CD4-positive, alpha-beta memory T cell (primary cell): ENCODE measurements around the gene FNBP1. TPM values are rescaled to one million over a fixed set of nuclear protein-coding genes. Genes with fewer than 3 reads are reported as not detected.

Experiments used
- CTCF ChIA-PET: fragments of 350-600 bp; sonication (Branson Sonifier 250); formaldehyde crosslinking; loops from one replicate; lab custom pipeline; 2021; ENCODE audit warnings: inconsistent platforms; ENCODE audit not compliant: partially characterized antibody; lab: Charles Lee
- POLR2A ChIA-PET: fragments of 350-600 bp; sonication (Branson Sonifier 250); formaldehyde crosslinking; loops from one replicate; lab custom pipeline; 2021; ENCODE audit not compliant: partially characterized antibody; lab: Charles Lee
- DNase-seq, 5 donors: peaks; one replicate each; pipeline versions ENCODE4 v3.0.0 to v3.0.0-alpha.2; 2020 to 2022; ENCODE audit warnings: mixed read lengths in 1 of 5
- H3K27ac ChIP-seq: one replicate; pipeline ENCODE4 v1.7.0; 2013; ENCODE audit warnings: low read depth, low read length
- H3K27me3 ChIP-seq: 2 replicates; pipeline ENCODE4 v1.7.0; 2013; ENCODE audit warnings: mild to moderate bottlenecking, low read length, moderate library complexity; ENCODE audit not compliant: insufficient read depth
- H3K36me3 ChIP-seq: 2 replicates; pipeline ENCODE4 v1.7.0; 2013; ENCODE audit warnings: mild to moderate bottlenecking, low read length, moderate library complexity; ENCODE audit not compliant: insufficient read depth
- H3K4me1 ChIP-seq: 2 replicates; pipeline ENCODE4 v1.7.0; 2013; ENCODE audit warnings: mild to moderate bottlenecking, low read length, moderate library complexity; ENCODE audit not compliant: insufficient read depth
- H3K4me3 ChIP-seq, 2 donors: one replicate each; pipeline ENCODE4 v1.7.0; 2013; ENCODE audit warnings: low read length in 2 of 2, mild to moderate bottlenecking in 1 of 2
- H3K9me3 ChIP-seq, 2 donors: one replicate each; pipeline ENCODE4 v1.7.0; 2013; ENCODE audit warnings: low read length in 2 of 2, control low read depth in 1 of 2; ENCODE audit not compliant: control insufficient read depth in 1 of 2
- H3K27ac Mint-ChIP-seq, 7 donors: one replicate each; pipeline ENCODE4 v1.8.0; 2020 to 2021; ENCODE audit warnings: mixed read lengths in 7 of 7, mild to moderate bottlenecking in 6 of 7, inconsistent platforms in 3 of 7, moderate library complexity in 3 of 7
- H3K27me3 Mint-ChIP-seq, 2 donors: one replicate each; pipeline ENCODE4 v1.8.0; 2020 to 2021; ENCODE audit warnings: mixed read lengths in 2 of 2
- H3K36me3 Mint-ChIP-seq, 2 donors: one replicate each; pipeline ENCODE4 v1.8.0; 2020 to 2021; ENCODE audit warnings: mixed read lengths in 2 of 2, inconsistent platforms in 1 of 2, mild to moderate bottlenecking in 1 of 2
- H3K4me1 Mint-ChIP-seq, 4 donors: one replicate each; pipeline ENCODE4 v1.8.0; 2020 to 2021; ENCODE audit warnings: mixed read lengths in 4 of 4, mild to moderate bottlenecking in 1 of 4
- H3K4me3 Mint-ChIP-seq, 8 donors: one replicate each; pipeline ENCODE4 v1.8.0; 2020 to 2021; ENCODE audit warnings: mixed read lengths in 8 of 8, mild to moderate bottlenecking in 7 of 8, moderate library complexity in 6 of 8, inconsistent platforms in 3 of 8
- H3K9me3 Mint-ChIP-seq, 8 donors: one replicate each; pipeline ENCODE4 v1.8.0; 2020 to 2021; ENCODE audit warnings: mixed read lengths in 8 of 8, mild to moderate bottlenecking in 5 of 8, inconsistent platforms in 3 of 8, moderate library complexity in 1 of 8
- intact Hi-C: fragments of 100-400 bp; cut with micrococcal nuclease; formaldehyde crosslinking; loops from one replicate; pipeline ENCODE4 v1.15.1; 2023
- polyA plus RNA-seq, 2 donors: library from polyadenylated mRNA; unstranded; fragments of 300-500 nt; fragmentation: Illumina TruSeq; gene quantifications; one replicate each; pipeline ENCODE4 v1.2.3, GENCODE V29; 2021
- total RNA-seq, 2 experiments: library from RNA; stranded (reverse); gene quantifications; one replicate each; pipeline ENCODE4 v1.2.3, GENCODE V29; 2021

FNBP1 gene
- total and polyA plus RNA-seq, 4 experiments from 2014 or later: 143 to 202 (median 181) TPM

DNA sequence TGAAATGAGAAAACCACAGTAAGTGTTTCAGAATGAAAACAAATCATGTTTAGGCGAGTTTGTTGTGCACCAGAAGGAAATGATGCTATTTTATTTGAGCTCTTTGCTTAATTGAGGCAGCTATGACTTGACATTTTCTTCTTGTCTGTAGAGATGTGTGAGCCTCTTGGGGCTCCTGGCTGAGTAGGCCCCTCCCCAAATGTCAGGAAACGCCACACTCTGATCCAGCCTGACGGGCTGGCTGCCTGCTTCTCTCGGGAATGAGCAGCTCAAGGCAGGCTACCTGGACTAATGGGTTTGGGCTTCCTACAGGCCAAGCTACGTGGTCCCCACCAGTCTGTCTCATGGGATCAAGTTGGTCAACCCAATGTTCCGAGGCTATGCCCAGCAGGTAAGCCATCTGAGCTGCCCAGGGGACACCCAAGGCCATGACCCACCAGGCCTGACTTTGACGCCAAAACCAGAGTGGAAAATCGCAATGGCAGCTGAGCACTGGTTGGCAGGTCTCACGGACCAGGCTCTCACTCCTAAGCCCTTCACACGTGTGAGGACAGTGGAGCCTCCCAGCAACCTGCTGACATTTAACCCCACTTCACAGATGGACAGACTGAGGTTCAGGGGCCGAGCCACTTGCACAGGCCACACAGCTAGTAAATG lies 177.9 kb downstream of the FNBP1 start:
- Histone ChIP-seq H3K27ac (peak overlapping the region; percentile 42), H3K4me3 (peak overlapping the region in 1 of 2 donors; percentile 18), H3K27me3 (no peaks in the 10 kb centered on the region), H3K9me3 (no peaks in the 10 kb centered on the region), H3K36me3 (peaks cover 16% of the 10 kb centered on the region), H3K4me1 (peaks cover 97% of the 10 kb centered on the region)
- intact Hi-C loops: no loop called here
- Mint-ChIP-seq H3K36me3 (peaks cover 29 to 49% of the 10 kb centered on the region in 2 donors), H3K4me1 (peaks cover 46 to 96% (median 76%) of the 10 kb centered on the region in 4 donors), H3K27ac (peak overlapping the region; percentile 43 to 98 (median 85)), H3K4me3 (peak overlapping the region in 6 of 8 donors; percentile 17 to 76 (median 38)), H3K9me3 (no peaks in the 10 kb centered on the region), H3K27me3 (no peaks in the 10 kb centered on the region)
- CTCF ChIA-PET: interaction anchor here (1.0 to 2.4 kb wide), 3 partner anchors 20 to 217 kb away, joined by 3 to 8 read pairs (median 3); no protein-coding TSS in a partner anchor
- POLR2A ChIA-PET: interaction anchor here (1.3 to 16.5 kb wide), 5 partner anchors 14 to 41 kb away, joined by 4 to 423 read pairs (median 4); partner anchors contain the start of genes C9orf78, TOR1A and USP20
- DNase-seq: no peak

DNA sequence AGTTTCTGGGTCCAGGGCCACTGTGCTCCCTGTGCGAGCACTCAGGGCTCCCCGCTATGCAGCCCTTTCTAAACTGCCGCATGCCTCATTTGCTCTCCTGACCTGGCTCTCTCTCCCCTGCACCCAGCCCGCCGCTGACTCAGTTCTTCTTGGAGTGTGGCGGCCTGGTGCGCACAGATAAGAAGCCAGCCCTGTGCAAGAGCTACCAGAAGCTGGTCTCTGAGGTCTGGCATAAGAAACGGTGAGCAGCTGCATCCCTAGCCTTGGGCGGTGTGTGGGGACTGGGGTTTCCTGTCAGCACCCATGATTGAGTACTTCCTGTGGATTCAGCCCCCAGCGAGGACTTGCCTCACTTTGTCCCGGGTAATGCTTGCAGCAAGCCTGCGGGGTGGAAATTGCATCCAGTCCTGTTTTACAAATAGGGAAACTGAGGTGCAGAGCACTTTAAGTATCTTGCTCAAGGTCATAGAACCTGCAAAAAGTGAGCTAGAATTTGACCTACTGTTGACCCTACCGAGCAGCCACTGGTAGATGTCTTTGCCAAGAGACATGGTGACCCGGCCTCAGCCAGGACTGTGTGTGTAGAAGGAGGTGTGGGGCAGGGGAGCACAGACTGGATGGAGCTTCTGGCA lies 179.8 kb downstream of the FNBP1 start:
- peaks cover 34 to 48% of the 10 kb centered on the region in 2 donors for H3K36me3 Mint-ChIP-seq
- intact Hi-C loops: no loop called here
- peak; percentile 57 to 87 (median 73) for DNase-seq
- Histone ChIP-seq H3K27ac (peak overlapping the region; percentile 43), H3K9me3 (no peaks in the 10 kb centered on the region), H3K4me1 (peaks cover 83% of the 10 kb centered on the region), H3K36me3 (peaks cover 24% of the 10 kb centered on the region), H3K27me3 (no peaks in the 10 kb centered on the region), H3K4me3 (peak overlapping the region in 1 of 2 donors; percentile 29)
- peaks cover 42 to 79% (median 64%) of the 10 kb centered on the region in 4 donors for H3K4me1 Mint-ChIP-seq
- H3K4me3 Mint-ChIP-seq: peak overlapping the region; percentile 34 to 88 (median 77)
- no peaks in the 10 kb centered on the region for H3K9me3 Mint-ChIP-seq
- ChIA-PET POLR2A (interaction anchor here (0.8 to 16.5 kb wide), 13 partner anchors 9 to 182 kb away, joined by 3 to 423 read pairs (median 3); partner anchors contain the start of genes C9orf78 and USP20), CTCF (interaction anchor here (2.4 kb wide), 1 partner anchor 22 kb away, joined by 8 read pairs; no protein-coding TSS in a partner anchor)
- no peaks in the 10 kb centered on the region for H3K27me3 Mint-ChIP-seq
- H3K27ac Mint-ChIP-seq: peak overlapping the region; percentile 85 to 98 (median 93)

DNA sequence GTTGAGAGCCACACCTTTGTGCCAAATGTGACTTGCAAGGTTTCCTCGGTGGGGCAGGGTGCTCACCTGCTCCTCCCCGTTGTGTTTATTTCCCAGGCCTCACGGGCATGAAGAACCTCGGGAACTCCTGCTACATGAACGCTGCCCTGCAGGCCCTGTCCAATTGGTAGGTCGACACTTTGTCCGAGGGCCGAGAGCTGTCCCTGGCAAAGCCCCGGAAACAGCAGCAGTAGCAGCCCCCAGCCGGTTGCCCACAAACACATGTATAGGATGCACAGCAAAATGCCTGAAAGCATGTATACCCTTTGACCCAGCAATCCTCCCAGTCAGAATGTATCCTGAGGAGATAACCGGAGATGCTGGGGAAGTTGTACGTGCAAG lies 181.6 kb downstream of the FNBP1 start:
- Mint-ChIP-seq H3K27me3 (no peaks in the 10 kb centered on the region), H3K27ac (peak overlapping the region; percentile 72 to 98 (median 87)), H3K4me1 (peaks cover 33 to 69% (median 50%) of the 10 kb centered on the region in 4 donors), H3K9me3 (no peaks in the 10 kb centered on the region), H3K36me3 (peaks cover 37 to 56% of the 10 kb centered on the region in 2 donors), H3K4me3 (peak overlapping the region in 5 of 8 donors; percentile 28 to 71 (median 59))
- intact Hi-C loops: no loop called here
- ChIA-PET CTCF (interaction anchor here (1.8 kb wide), 1 partner anchor 24 kb away, joined by 3 read pairs; no protein-coding TSS in a partner anchor), POLR2A (interaction anchor here (0.6 to 16.5 kb wide), 3 partner anchors 25 to 238 kb away, joined by 3 to 423 read pairs (median 181); partner anchors contain the start of genes C9orf78 and USP20)
- Histone ChIP-seq H3K27ac (peak overlapping the region; percentile 32), H3K4me1 (peaks cover 65% of the 10 kb centered on the region), H3K36me3 (peaks cover 40% of the 10 kb centered on the region), H3K27me3 (no peaks in the 10 kb centered on the region), H3K4me3 (no peak overlapping the region), H3K9me3 (no peaks in the 10 kb centered on the region)
- DNase-seq: no peak

GRCh38 chr9:129860653-129861446 lies 182.1 kb downstream of the FNBP1 start:
- H3K36me3 ChIP-seq: peaks cover 46% of the 10 kb centered on the region
- POLR2A ChIA-PET: interaction anchor here (0.6 to 16.5 kb wide), 4 partner anchors 25 to 145 kb away, joined by 3 to 423 read pairs (median 92); partner anchors contain the start of genes C9orf78 and USP20
- H3K4me1 ChIP-seq: peaks cover 60% of the 10 kb centered on the region
- H3K9me3 Mint-ChIP-seq: no peaks in the 10 kb centered on the region
- H3K27ac ChIP-seq: peak overlapping the region; percentile 32
- H3K4me3 ChIP-seq: no peak overlapping the region
- DNase-seq: no peak
- peaks cover 28 to 63% (median 44%) of the 10 kb centered on the region in 4 donors for H3K4me1 Mint-ChIP-seq
- H3K4me3 Mint-ChIP-seq: peak overlapping the region in 1 of 8 donors; percentile 60
- H3K27me3 Mint-ChIP-seq: no peaks in the 10 kb centered on the region
- intact Hi-C loops: no loop called here
- no peaks in the 10 kb centered on the region for H3K9me3 ChIP-seq
- peak overlapping the region in 6 of 7 donors; percentile 30 to 87 (median 79) for H3K27ac Mint-ChIP-seq
- CTCF ChIA-PET: interaction anchor here (1.8 kb wide), 1 partner anchor 24 kb away, joined by 3 read pairs; no protein-coding TSS in a partner anchor
- no peaks in the 10 kb centered on the region for H3K27me3 ChIP-seq
- H3K36me3 Mint-ChIP-seq: peaks cover 38 to 57% of the 10 kb centered on the region in 2 donors

- POLR2A ChIA-PET: interaction anchor here (0.6 to 16.5 kb wide), 3 partner anchors 12 to 28 kb away, joined by 4 to 423 read pairs (median 4); no protein-coding TSS in a partner anchor
- no peak overlapping the region for H3K27ac ChIP-seq
- no peak overlapping the region for H3K4me3 Mint-ChIP-seq
These were observed 184.6 kb downstream of the FNBP1 start for GRCh38 chr9:129858167-129858962.

DNA sequence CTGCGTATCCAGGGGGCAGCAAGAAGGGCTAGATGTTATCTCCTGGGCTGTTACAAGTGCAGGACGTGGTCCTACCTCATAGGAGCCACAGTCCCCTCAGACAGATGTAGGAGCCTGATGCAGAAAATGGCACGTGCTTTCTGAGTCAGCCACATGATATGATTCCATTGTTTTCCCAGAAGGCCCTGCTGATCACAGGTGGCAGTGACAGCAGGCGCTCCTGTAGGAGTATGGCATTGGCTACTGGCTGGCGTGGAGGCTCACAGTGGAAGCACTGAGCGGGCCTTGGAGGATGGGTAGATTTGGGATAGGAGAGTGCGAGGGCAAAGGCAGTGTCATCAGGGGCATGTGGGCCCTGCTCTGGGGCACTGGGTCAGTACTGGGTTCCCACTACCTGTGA lies 185.8 kb downstream of the FNBP1 start:
- Histone ChIP-seq H3K27ac (no peak overlapping the region), H3K27me3 (no peaks in the 10 kb centered on the region), H3K4me3 (no peak overlapping the region), H3K4me1 (peaks cover 38% of the 10 kb centered on the region), H3K9me3 (no peaks in the 10 kb centered on the region), H3K36me3 (peaks cover 69% of the 10 kb centered on the region)
- Mint-ChIP-seq H3K27me3 (no peaks in the 10 kb centered on the region), H3K4me3 (no peak overlapping the region), H3K36me3 (peaks cover 53 to 71% of the 10 kb centered on the region in 2 donors), H3K27ac (peak overlapping the region in 5 of 7 donors; percentile 29 to 88 (median 57)), H3K9me3 (no peaks in the 10 kb centered on the region), H3K4me1 (peaks cover 29 to 48% (median 39%) of the 10 kb centered on the region in 4 donors)
- CTCF ChIA-PET: no interaction called here
- intact Hi-C loops: no loop called here
- POLR2A ChIA-PET: interaction anchor here (2.2 kb wide), 1 partner anchor 9 kb away, joined by 7 read pairs; no protein-coding TSS in a partner anchor
- DNase-seq: no peak

More at GRCh38 chr9:129858167-129858962, 184.6 kb downstream of the FNBP1 start:
- intact Hi-C loops: no loop called here
- peaks cover 51 to 67% of the 10 kb centered on the region in 2 donors for H3K36me3 Mint-ChIP-seq
- H3K4me1 Mint-ChIP-seq: peaks cover 32 to 56% (median 44%) of the 10 kb centered on the region in 4 donors
- Histone ChIP-seq H3K4me3 (no peak overlapping the region), H3K9me3 (no peaks in the 10 kb centered on the region), H3K36me3 (peaks cover 59% of the 10 kb centered on the region), H3K27me3 (no peaks in the 10 kb centered on the region), H3K4me1 (peaks cover 45% of the 10 kb centered on the region)
- CTCF ChIA-PET: interaction anchor here (1.0 kb wide), 1 partner anchor 13 kb away, joined by 3 read pairs; no protein-coding TSS in a partner anchor
- H3K27ac Mint-ChIP-seq: peak overlapping the region; percentile 48 to 93 (median 70)
- DNase-seq: no peak
- no peaks in the 10 kb centered on the region for H3K9me3 Mint-ChIP-seq
- H3K27me3 Mint-ChIP-seq: no peaks in the 10 kb centered on the region
